Measurements from ENCODE around the gene ASH1L. TPM values are rescaled to one million over a fixed set of nuclear protein-coding genes. Genes with fewer than 3 reads are reported as not detected.
"Not testable (repeated sequence)": the region's sequence is repeated elsewhere in the genome, so short reads cannot be mapped to it uniquely, and the experiment has no call there.

ASH1L gene
- total RNA-seq, 2 experiments from 2014 or later = 35.9 to 42.0 TPM

GRCh38 chr1:155505963-155506362 is 56.6 kb downstream of the ASH1L start:
- POLR2A ChIA-PET; H3K9me3 Mint-ChIP-seq; H3K4me3 Mint-ChIP-seq; H3K27me3 Mint-ChIP-seq; DNase-seq; H3K36me3 Mint-ChIP-seq (ENCODE audit: low read depth); CTCF ChIA-PET; H3K27ac Mint-ChIP-seq: not testable (repeated sequence)
- H3K4me1 Mint-ChIP-seq = peaks cover 16% of the 10 kb centered on the region

- H3K4me1 Mint-ChIP-seq = peaks cover 29% of the 10 kb centered on the region
- no peaks in the 10 kb centered on the region for H3K27me3 Mint-ChIP-seq
- no peak overlapping the region for H3K27ac Mint-ChIP-seq
- no peaks in the 10 kb centered on the region for H3K9me3 Mint-ChIP-seq
- H3K4me3 Mint-ChIP-seq = no peak overlapping the region
- POLR2A ChIA-PET = interaction anchor here (0.7 to 1.3 kb wide), 3 partner anchors 11 to 59 kb away, joined by 3 read pairs; partner anchors contain the start of gene ASH1L
- no peaks in the 10 kb centered on the region for H3K36me3 Mint-ChIP-seq (ENCODE audit: low read depth)
- CTCF ChIA-PET = interaction anchor here (0.8 to 1.4 kb wide), 6 partner anchors 8 to 254 kb away, joined by 3 to 13 read pairs (median 5); no protein-coding TSS in a partner anchor
- no peak for DNase-seq
These were observed 58.4 kb downstream of the ASH1L start for GRCh38 chr1:155504207-155504606.

- ChIA-PET POLR2A (no interaction called here), CTCF (interaction anchor here (0.6 kb wide), 1 partner anchor 18 kb away, joined by 3 read pairs; no protein-coding TSS in a partner anchor)
- no peak for DNase-seq
- no peaks in the 10 kb centered on the region for H3K9me3 Mint-ChIP-seq
- H3K4me3 Mint-ChIP-seq = no peak overlapping the region
- H3K27ac Mint-ChIP-seq = no peak overlapping the region
- H3K4me1 Mint-ChIP-seq = peaks cover 22% of the 10 kb centered on the region
- H3K36me3 Mint-ChIP-seq (ENCODE audit: low read depth) = no peaks in the 10 kb centered on the region
- no peaks in the 10 kb centered on the region for H3K27me3 Mint-ChIP-seq
These were observed 62.5 kb downstream of the ASH1L start for GRCh38 chr1:155499953-155500639.

- CTCF ChIA-PET = interaction anchor here (0.6 kb wide), 1 partner anchor 19 kb away, joined by 3 read pairs; no protein-coding TSS in a partner anchor
- H3K27ac Mint-ChIP-seq = no peak overlapping the region
These were observed 63.3 kb downstream of the ASH1L start for GRCh38 chr1:155499263-155499662.

GRCh38 chr1:155493595-155493994 is 69.0 kb downstream of the ASH1L start:
- DNase-seq; H3K4me1 Mint-ChIP-seq; H3K27me3 Mint-ChIP-seq; H3K4me3 Mint-ChIP-seq; CTCF ChIA-PET; H3K36me3 Mint-ChIP-seq (ENCODE audit: low read depth); H3K27ac Mint-ChIP-seq; H3K9me3 Mint-ChIP-seq: not testable (repeated sequence)
- POLR2A ChIA-PET = interaction anchor here (0.7 kb wide), 1 partner anchor 64 kb away, joined by 3 read pairs; no protein-coding TSS in a partner anchor

More at GRCh38 chr1:155499263-155499662, 63.3 kb downstream of the ASH1L start:
- H3K36me3 Mint-ChIP-seq (ENCODE audit: low read depth) = no peaks in the 10 kb centered on the region
- no peaks in the 10 kb centered on the region for H3K9me3 Mint-ChIP-seq
- H3K27me3 Mint-ChIP-seq = no peaks in the 10 kb centered on the region
- peaks cover 16% of the 10 kb centered on the region for H3K4me1 Mint-ChIP-seq
- no peak for DNase-seq
- POLR2A ChIA-PET = no interaction called here
- no peak overlapping the region for H3K4me3 Mint-ChIP-seq

- CTCF ChIA-PET = interaction anchor here (0.7 kb wide), 1 partner anchor 40 kb away, joined by 5 read pairs; no protein-coding TSS in a partner anchor
- H3K27me3 Mint-ChIP-seq, POLR2A ChIA-PET: not testable (repeated sequence)
These were observed 74.2 kb downstream of the ASH1L start for GRCh38 chr1:155488419-155488818.

GRCh38 chr1:155487541-155487940 is 75.1 kb downstream of the ASH1L start:
- ChIA-PET POLR2A (no interaction called here), CTCF (interaction anchor here (0.7 kb wide), 1 partner anchor 718 kb away, joined by 3 read pairs; no protein-coding TSS in a partner anchor)
- Mint-ChIP-seq H3K9me3 (no peaks in the 10 kb centered on the region), H3K27ac (no peak overlapping the region), H3K4me1 (peaks cover 9% of the 10 kb centered on the region), H3K4me3 (no peak overlapping the region), H3K27me3 (no peaks in the 10 kb centered on the region), H3K36me3 (ENCODE audit: low read depth) (peaks cover 8% of the 10 kb centered on the region)
- DNase-seq = no peak

More at GRCh38 chr1:155488419-155488818, 74.2 kb downstream of the ASH1L start:
- H3K4me1 Mint-ChIP-seq; H3K4me3 Mint-ChIP-seq; H3K27ac Mint-ChIP-seq; DNase-seq; H3K9me3 Mint-ChIP-seq; H3K36me3 Mint-ChIP-seq (ENCODE audit: low read depth): not testable (repeated sequence)

- H3K27me3 Mint-ChIP-seq, H3K9me3 Mint-ChIP-seq, H3K4me3 Mint-ChIP-seq, H3K27ac Mint-ChIP-seq, H3K4me1 Mint-ChIP-seq, POLR2A ChIA-PET, DNase-seq: not testable (repeated sequence)
- peaks cover 12% of the 10 kb centered on the region for H3K36me3 Mint-ChIP-seq (ENCODE audit: low read depth)
- CTCF ChIA-PET = interaction anchor here (0.5 kb wide), 1 partner anchor 105 kb away, joined by 3 read pairs; no protein-coding TSS in a partner anchor
These were observed 75.7 kb downstream of the ASH1L start for GRCh38 chr1:155486952-155487351.

GRCh38 chr1:155485945-155486344 is 76.7 kb downstream of the ASH1L start:
- ChIA-PET POLR2A (no interaction called here), CTCF (no interaction called here)
- Mint-ChIP-seq H3K4me3 (no peak overlapping the region), H3K27me3 (no peaks in the 10 kb centered on the region), H3K4me1 (peaks cover 9% of the 10 kb centered on the region), H3K9me3 (no peaks in the 10 kb centered on the region), H3K27ac (no peak overlapping the region), H3K36me3 (ENCODE audit: low read depth) (peaks cover 21% of the 10 kb centered on the region)
- no peak for DNase-seq

- Mint-ChIP-seq H3K9me3 (no peaks in the 10 kb centered on the region), H3K4me3 (no peak overlapping the region), H3K4me1 (peaks cover 7% of the 10 kb centered on the region), H3K27ac (no peak overlapping the region), H3K36me3 (ENCODE audit: low read depth) (peaks cover 25% of the 10 kb centered on the region), H3K27me3 (no peaks in the 10 kb centered on the region)
- no peak for DNase-seq
- ChIA-PET POLR2A (no interaction called here), CTCF (interaction anchor here (0.8 kb wide), 1 partner anchor 165 kb away, joined by 3 read pairs; the partner anchor contains the start of gene RUSC1)
These were observed 77.4 kb downstream of the ASH1L start for GRCh38 chr1:155485222-155485621.

GRCh38 chr1:155481741-155482241 is 80.8 kb downstream of the ASH1L start:
- H3K27me3 Mint-ChIP-seq = no peaks in the 10 kb centered on the region
- H3K27ac Mint-ChIP-seq = no peak overlapping the region
- H3K36me3 Mint-ChIP-seq (ENCODE audit: low read depth) = peaks cover 46% of the 10 kb centered on the region
- H3K9me3 Mint-ChIP-seq = no peaks in the 10 kb centered on the region
- H3K4me1 Mint-ChIP-seq = peaks cover 7% of the 10 kb centered on the region
- no peak for DNase-seq
- ChIA-PET POLR2A (no interaction called here), CTCF (no interaction called here)
- no peak overlapping the region for H3K4me3 Mint-ChIP-seq

GRCh38 chr1:155479205-155479604 is 83.4 kb downstream of the ASH1L start:
- Mint-ChIP-seq H3K36me3 (ENCODE audit: low read depth) (peaks cover 59% of the 10 kb centered on the region), H3K27ac (no peak overlapping the region), H3K27me3 (no peaks in the 10 kb centered on the region), H3K4me3 (no peak overlapping the region), H3K4me1 (no peaks in the 10 kb centered on the region), H3K9me3 (no peaks in the 10 kb centered on the region)
- CTCF ChIA-PET = no interaction called here
- POLR2A ChIA-PET = no interaction called here
- DNase-seq = no peak

- Mint-ChIP-seq H3K27me3 (no peaks in the 10 kb centered on the region), H3K36me3 (ENCODE audit: low read depth) (peaks cover 61% of the 10 kb centered on the region), H3K27ac (no peak overlapping the region), H3K9me3 (no peaks in the 10 kb centered on the region), H3K4me1 (no peaks in the 10 kb centered on the region), H3K4me3 (no peak overlapping the region)
- ChIA-PET POLR2A (no interaction called here), CTCF (no interaction called here)
- no peak for DNase-seq
These were observed 84.2 kb downstream of the ASH1L start for GRCh38 chr1:155478270-155478852.
